GM21619 (cell line): Measurements from ENCODE around the gene YPEL4.

Source experiments
- ATAC-seq: cut with Tn5 transposase; IDR thresholded peaks from one replicate; pipeline ENCODE4 v1.9.1; 2021; ENCODE audit not compliant: unreplicated experiment

YPEL4 gene

GRCh38 chr11:57634311-57634710 lies 15.4 kb downstream of the YPEL4 start:
- ATAC-seq, result no peak

- no peak for ATAC-seq
Measured at GRCh38 chr11:57633394-57634070, 16.2 kb downstream of the YPEL4 start.

DNA sequence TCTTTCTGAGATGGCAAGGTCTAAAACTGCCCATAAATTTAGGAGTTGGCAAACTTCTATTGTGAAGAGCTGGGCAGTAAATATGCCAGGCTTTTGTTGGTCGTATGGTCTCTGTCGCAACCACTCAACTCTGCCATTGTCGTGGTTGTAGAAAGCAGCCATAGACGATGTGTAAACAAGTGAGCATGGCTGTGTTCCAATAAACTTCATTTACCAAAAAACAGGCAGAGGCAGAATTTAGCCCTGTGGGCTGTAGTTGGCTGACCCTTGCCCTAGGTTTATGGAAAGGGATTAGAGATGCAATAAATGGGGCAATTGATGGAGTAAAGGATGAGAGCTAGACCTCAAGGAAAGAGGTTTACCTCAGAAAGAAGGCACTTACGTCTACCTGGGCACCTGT lies 17.6 kb downstream of the YPEL4 start:
- no peak for ATAC-seq

DNA sequence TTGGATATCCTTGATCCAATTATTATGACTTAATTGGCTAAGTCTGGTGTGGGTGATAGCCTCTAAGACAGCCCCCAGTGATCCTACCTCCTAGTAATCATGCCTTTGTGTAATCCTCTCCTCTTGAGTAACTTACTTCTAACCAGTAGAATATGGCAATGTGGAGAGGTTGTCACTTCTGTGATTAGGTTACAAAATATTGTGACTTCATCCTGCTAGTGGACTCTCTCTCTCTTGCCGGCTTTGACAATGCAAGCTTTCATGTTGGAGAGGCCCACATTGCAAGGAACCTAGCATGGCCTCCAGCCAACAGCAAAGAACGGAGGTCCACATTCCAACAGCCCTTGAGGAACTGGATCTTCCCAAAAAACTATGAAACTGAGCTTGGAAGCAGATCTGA lies 19.5 kb downstream of the YPEL4 start:
- no peak for ATAC-seq

DNA sequence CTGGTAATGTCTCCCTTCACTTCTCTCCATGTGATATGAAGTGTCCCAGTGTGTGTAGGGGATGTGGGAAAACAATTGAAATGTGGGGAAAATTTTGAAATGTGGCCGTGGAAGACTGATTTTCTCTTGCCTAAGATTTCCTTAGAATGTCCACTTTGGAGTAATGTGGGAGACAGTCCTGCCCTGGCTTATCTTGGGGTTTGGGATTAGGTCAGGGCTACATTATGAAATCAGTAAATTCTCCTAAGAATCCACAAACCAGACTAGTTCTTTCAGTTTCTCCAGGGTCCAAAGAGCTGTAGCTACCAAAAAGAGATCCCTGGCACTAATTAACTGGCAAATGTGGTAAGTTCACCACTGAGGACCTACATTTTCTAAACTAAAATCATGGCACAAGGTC lies 22.8 kb downstream of the YPEL4 start:
- no peak for ATAC-seq

DNA sequence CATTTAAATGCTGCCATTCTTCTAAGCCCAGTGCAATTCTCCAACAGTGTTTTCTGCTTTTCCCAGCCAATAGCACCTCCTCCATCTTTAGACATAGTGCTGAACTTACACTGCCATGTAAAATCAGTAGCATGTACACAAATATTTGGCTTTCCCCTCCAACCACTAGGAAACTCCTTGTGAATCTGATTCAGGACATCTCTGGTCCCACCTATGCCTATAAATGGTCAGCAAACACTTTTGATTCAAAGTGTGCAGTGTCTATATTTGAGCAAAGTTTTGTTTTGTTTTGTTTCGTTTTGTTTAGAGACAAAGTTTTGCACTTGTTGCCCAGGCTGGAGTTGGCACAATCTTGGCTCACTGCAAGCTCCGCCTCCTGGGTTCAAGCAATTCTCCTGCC lies 24.8 kb downstream of the YPEL4 start:
- no peak for ATAC-seq

DNA sequence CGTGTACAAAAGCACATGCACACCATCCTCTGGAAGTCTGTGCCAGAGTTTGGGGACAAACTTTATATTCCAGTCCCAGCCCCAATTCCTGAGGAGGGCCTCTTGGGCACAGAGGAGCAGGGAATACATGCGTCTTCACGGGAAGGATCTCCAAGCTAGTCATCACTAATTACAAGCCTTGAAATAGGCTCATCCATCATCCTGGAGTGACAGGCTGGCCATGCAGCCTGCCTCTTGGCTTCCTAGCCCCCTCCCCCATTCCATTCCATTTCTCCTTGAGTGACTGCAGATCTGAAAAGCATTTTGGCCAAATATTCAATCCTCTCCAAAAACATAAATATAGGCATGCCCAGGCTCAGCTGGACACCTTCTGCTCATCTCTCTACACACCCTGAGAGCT lies 27.4 kb downstream of the YPEL4 start:
- ATAC-seq, result no peak

DNA sequence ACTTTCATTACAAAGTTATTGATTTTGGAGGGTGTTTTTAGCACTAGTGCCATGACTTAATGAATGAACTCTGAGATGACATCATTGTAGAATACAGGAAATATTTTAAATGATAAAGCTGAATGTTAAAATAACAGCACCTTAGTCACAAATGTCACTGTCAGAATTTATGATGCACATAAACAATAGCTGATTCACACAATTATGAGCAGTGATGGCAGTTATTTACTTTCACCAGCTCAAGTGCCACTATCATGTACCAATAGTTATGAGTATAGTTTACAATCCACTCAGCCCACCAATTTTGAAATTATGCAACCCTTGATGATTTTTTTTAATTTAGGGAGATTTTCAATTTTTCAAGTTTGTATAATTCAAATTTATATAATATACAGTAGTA lies 29.2 kb downstream of the YPEL4 start:
- no peak for ATAC-seq

DNA sequence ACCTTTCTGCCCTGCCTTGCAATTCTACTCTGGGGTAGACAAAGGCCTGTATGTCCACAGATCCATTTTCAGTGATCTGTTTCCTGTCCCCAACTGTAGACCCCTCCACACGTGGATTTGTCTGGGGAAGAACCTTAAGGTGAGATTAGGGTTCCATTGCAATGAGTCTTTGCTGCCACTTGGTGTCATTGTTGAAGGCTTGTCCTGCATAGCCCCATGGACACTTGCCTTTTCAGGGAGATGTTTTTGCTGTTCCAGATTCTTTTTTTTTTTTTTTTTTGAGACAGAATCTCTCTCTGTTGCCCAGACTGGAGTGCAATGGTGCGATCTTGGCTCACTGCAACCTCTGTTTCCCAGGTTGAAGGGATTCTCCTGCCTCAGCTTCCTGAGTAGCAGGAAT lies 30.4 kb downstream of the YPEL4 start:
- no peak for ATAC-seq

DNA sequence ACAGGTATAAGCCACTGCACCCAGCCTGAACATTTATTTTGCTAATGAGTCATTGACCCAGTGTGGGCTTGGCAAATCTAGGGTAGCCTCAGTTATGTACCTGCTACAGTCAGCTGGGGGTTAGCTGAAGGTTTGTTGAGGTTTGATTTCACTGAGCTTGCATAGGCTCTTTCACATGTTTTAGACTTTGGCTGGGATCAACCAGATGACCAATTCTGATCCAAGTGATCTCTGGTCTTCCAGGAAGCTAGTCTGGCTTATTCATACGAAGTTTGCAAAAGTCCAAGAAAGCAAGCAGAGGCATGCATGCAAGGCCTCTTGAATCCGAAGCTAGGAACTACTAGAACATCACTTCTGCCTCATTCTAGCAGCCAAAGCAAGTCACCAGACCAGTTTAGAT lies 31.3 kb downstream of the YPEL4 start:
- no peak for ATAC-seq

DNA sequence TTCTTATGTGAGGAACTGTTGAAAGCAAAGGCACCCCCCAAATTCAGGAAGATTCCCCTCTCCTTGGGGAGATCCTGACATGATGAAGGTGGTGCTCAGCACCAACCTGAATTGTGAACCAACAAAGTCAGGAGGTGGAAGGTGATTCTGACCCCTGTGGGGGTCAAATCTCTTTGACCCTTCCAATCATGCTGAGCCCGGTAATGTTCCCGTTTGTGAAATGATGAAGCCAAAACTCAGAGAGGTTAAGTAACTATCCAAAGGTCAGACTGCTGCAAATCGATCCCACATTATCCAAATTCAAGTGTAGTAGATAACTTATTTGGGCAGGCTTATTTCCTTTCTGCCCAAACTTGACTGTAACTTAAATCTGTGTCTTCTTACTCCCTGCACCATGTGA lies 33.1 kb downstream of the YPEL4 start:
- no peak for ATAC-seq

DNA sequence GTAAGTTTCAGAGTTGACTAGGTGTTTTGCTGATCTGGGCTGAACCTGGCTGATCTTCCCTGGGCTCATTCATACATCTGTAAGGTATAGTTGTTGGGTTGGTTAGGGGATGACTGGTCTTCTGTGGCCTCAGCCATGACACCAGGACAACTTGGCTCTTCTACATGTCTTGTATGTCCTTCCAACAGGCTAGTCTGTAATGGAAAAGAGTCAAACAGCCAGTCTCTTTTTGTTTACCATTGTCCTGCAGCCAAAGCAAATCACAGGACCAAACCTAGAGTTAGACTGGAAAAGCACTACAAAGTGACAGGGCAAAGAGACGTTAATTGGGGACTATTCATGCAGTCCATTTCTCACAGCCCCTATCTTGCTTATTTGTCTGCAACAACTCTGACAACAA lies 34.4 kb downstream of the YPEL4 start:
- ATAC-seq, result no peak

GRCh38 chr11:57614234-57614772 lies 35.4 kb downstream of the YPEL4 start:
- no peak for ATAC-seq

- no peak for ATAC-seq
Measured at GRCh38 chr11:57610170-57610569, 39.5 kb downstream of the YPEL4 start.

DNA sequence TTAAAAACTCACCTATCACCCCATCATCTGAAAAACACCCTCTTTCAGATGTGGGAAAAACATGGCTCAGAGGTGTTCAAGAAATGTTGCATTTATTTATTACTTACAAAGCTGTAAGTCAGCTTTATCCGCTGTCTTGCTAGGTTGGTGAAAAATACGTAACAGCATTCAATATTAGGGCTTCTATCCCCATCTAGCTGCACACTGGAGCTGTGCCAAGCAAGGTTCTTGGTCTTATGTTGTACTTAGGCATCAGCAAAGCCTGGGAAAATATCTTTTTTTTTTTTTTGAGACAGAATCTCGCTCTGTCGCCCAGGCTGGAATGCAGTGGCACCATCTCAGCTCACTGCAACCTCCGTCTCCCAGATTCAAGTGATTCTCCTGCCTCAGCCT lies 44.7 kb downstream of the YPEL4 start:
- no peak for ATAC-seq

DNA sequence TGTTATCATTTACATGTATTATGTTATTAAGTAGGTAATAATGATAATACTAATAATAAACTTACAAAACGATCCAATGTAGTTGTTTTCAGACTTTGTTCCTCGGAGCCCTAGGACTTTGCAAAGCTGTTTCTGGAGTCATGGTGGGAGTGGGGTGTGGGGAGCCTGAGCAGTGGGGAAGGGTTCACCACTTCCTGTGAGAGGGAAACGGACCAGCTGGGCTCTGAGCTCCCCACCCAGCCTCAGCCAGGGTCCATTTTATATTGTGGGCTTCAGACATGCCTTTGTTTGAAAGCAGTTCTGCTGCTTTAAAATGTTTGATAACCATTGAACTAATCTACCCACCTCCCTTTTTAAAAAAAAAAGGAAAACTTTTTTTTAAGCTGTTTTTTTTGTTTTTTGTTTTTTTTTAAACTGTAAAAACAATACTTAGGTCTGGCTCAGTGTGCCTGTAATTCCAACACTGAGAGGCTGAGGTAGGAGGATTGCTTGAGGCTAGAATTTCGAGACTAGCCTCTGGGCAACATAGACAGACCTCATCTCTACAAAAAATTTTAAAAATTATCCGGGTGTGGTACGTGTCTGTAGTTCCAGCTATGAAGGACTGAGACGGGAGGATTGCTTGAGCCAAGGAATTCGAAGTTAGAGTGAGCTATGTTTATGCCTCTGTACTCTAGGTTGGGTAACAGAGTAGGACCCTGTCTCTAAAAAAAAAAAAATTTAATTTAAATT lies 45.2 kb downstream of the YPEL4 start:
- no peak for ATAC-seq

- no peak for ATAC-seq
Measured at GRCh38 chr11:57601297-57601696, 48.4 kb downstream of the YPEL4 start.

DNA sequence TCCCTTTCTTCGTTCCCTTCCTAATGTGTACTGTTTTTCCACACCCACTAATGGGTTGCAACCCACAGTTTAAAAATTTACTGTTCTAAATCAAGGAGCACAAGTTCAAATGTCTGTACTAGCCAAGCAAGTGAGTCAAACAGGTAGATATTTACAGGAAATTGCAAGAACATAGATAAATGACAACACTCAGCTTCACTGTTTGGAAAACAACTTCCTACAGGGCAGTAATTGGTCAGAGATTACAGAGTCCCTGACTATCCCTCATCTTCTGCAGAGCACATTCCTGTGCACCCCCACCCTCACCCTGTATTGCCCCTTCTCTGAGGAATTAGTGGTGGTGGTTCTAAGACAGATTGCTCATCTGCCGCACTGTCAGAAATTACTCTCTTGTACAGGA lies 50.3 kb downstream of the YPEL4 start:
- ATAC-seq, result no peak

DNA sequence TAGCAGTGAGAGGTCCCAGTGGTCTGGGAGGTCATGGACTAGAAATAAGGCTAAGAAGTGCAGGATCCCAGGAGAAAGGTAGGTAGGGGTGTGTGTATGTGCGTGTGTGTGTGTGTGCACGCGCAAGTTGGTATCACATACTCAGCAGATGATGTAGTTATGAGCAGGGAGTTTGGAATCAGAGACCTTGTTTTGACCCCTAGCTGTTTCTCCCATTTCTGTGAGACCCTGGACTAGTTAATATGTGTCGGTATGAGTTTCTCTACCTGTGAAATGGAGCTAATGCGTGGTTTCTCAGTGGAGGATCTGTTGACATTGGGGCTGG lies 50.9 kb downstream of the YPEL4 start:
- ATAC-seq, result no peak

- no peak for ATAC-seq
Measured at GRCh38 chr11:57597916-57598830, 51.5 kb downstream of the YPEL4 start.

- ATAC-seq, result no peak
Measured at GRCh38 chr11:57597461-57597915, 52.2 kb downstream of the YPEL4 start, which contains the start of gene SERPING1. TSS of gene SERPING1 (plus strand) at chr11:57597685. CDS start at chr11:57598271, 586 bp downstream.
